Fibroblast of peridontal ligament (primary cell): Measurements from ENCODE around the gene PRH2.
A peak's percentile ranks its signal among the peaks of the same experiment; 100 is the strongest.

Experiments used
- DNase-seq: peaks from one replicate; pipeline ENCODE4 v3.0.0-alpha.2; 2010; ENCODE audit errors: extremely low read depth

PRH2 gene

DNA sequence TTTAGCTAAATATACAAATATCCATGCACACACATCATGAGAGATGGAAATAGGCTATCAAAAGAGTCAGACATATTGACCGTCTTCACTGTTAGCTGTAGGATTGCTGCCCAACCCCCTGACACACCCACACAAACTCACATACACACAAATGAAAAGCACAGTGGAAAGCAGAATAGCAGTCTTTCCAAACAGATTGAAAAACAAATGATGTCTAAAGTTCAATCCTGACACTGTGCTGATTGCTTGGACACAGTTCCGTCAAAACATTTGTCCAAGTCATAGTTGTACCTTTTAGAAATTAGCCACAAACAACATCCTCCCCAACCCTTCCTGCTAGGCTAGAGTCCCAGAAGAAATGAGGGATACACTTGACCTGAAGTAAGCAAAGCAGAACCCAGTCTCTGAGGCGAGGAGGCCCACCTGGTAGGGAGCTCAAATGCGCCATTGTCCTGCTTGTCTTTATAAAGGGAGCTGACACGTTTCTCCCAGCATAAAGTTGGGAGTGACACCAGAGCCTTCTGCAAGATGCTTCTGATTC, at the start of gene PRH2:
Gene PRH2 (plus strand): TSS at position 491 of the 541 bp plus-strand sequence. CDS start 38 bp downstream, at position 529.
- no peak for DNase-seq

GRCh38 chr12:10884086-10884725, 44.8 kb upstream of the PRH2 start, which contains the start of gene PRH1:
Gene PRH1 (minus strand): TSS chr12:10884255. CDS start chr12:10884217, 38 bp downstream.
- DNase-seq, result no peak

DNA sequence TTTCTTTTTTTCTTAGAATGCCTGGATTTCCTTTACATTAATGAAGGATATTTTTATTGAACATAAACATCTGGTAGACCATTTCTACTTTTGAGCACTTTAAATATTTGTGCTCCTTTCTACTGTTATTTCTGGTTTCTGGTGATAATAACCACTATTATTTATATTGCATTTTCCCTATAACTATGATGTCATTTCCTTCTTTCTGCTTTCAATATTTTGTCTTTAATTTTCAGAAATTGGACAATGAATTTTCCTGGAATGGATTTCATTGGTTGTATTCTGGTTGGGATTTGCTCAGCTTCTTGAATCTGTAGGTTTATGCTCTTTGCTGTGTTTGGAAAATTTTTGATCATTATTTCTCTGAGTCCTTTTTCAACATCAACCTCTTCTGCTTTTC, 39.8 kb upstream of the PRH2 start:
- no peak for DNase-seq

DNA sequence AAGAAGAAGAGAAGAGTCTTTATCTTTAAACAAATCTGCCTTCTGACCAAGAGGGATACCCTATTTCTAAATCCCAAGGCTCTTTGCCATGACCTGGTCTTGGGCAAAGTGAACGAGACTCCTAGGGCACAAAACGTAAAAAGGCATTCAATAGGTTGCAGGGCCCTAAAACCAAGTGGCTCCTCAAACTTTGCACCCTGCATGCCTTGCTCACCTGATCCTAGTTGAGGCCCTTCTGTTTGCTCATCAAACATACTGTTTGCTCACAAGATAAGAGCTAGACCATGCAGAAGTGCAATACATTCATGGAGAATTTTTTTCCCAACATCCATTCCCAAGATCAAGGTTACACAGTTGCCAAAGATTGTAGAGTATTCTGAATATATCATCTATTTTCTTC, 37.1 kb upstream of the PRH2 start:
- no peak for DNase-seq

GRCh38 chr12:10896854-10897253, 32.2 kb upstream of the PRH2 start:
- no peak for DNase-seq

DNA sequence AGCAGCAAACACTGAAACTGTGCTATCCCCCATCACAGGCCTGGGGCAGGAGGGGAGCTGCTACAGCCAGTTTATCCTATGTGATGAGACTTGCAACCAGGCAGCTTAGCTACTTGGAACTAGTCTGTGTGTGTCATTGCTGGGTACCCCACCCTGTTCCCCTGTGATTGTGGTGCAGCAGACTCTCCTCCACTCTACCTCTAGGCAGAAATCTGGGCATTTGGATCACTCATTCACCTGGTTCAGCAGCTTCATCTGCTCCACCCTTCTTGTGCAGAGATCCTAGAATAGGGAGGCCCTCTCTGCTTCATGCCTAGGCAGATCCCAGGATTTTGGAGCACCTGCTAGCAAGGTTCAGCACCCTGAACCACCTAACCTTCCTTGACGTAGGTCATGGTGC, 28.5 kb upstream of the PRH2 start:
- no peak for DNase-seq

- no peak for DNase-seq
Observed at GRCh38 chr12:10900972-10901371, 28.1 kb upstream of the PRH2 start.

GRCh38 chr12:10901427-10901826, 27.6 kb upstream of the PRH2 start:
- no peak for DNase-seq

GRCh38 chr12:10904686-10905085, 24.4 kb upstream of the PRH2 start:
- DNase-seq, result no peak

DNA sequence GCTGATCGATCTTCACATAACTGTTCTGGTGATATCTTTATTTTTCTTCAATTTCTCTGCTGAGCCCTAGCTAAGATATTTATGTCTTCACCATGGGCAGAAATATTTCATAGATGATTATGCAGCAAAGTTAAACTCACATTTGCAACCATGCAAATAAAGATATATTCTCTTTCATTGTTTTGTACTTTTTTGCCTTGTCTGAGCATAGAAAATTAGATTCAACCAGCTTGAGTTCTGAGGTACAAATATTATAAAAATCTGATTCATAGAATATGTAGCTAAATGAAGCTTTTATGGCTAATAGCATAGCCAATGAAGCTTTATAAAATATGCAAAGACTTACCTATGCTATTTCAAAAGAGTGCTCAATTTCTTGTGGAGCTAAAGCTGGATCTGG, 19.6 kb upstream of the PRH2 start, which contains the start of gene TAS2R13:
Gene TAS2R13 (minus strand): TSS at position 101 of the 400 bp plus-strand sequence. CDS start 264 bp downstream, outside the sequence.
- DNase-seq, result no peak

- DNase-seq, result no peak
Observed at GRCh38 chr12:10910380-10910779, 18.7 kb upstream of the PRH2 start.

- DNase-seq, result no peak
Observed at GRCh38 chr12:10919809-10920208, 9.2 kb upstream of the PRH2 start.

DNA sequence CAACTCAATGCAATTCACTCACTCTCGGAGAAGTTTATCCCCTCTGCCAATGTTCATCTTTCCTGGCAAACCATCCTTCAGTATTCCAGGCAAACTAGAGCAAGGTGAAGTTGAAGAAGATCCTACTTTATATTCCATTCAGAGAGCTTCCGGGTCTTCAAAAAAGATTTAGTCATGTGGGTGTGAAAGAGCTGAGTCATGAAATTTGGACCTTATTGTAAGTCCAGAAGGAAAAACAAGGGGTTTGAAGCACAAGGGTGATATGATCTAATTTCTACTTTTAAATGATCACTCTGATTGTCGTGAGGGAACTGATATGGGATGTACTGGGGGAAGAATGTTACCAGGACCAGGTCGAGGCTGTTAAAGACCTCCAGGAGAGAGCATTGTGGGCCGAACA, 2.8 kb upstream of the PRH2 start:
- no peak for DNase-seq

- no peak for DNase-seq
Observed at GRCh38 chr12:10936506-10936905, 7.5 kb downstream of the PRH2 start.

GRCh38 chr12:10939163-10939562, 10.1 kb downstream of the PRH2 start, which contains the start of gene TAS2R14:
Gene TAS2R14 (minus strand): TSS chr12:10939263. CDS start chr12:10939207, 56 bp downstream.
- no peak for DNase-seq

- peak; percentile 27 for DNase-seq
Observed at GRCh38 chr12:10940389-10940788, 11.4 kb downstream of the PRH2 start.

GRCh38 chr12:10941369-10941768, 12.3 kb downstream of the PRH2 start:
- DNase-seq, result no peak

GRCh38 chr12:10941916-10942607, 13.0 kb downstream of the PRH2 start:
- no peak for DNase-seq

DNA sequence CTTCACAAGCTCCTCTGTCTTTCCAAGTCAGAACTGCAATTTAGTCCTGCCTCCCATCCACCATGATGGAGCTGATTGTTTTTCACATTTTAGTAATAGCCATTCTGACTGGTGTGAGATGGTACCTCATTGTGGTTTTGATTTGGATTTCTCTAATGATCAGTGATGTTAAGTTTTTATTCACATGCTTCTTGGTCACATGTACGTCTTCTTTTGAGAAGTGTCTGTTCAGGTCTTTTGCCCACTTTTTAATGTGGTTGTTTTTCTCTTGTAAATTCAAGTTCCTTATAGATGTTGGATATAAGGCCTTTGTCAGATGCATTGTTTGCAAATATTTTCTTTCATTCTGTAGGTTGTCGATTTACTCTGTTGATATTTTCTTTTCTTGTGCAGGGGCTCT, 14.1 kb downstream of the PRH2 start:
- no peak for DNase-seq

GRCh38 chr12:10952645-10953044, 23.6 kb downstream of the PRH2 start:
- no peak for DNase-seq

DNA sequence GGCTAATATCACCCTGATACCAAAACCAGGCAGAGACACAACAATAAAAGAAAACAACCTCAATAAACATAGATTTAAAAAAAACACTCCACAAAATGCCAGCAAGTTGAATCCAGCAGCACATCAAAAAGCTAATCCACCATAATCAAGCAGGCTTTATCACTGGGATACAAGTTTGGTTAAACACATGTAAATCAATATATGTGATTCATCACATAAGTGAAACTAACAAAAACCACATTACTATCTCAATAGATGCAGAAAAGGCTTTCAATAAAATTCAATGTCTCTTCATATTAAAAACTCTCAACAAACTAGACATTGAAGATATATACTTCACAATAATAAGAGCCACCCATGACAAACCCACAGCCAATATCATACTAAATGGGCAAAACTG, 27.0 kb downstream of the PRH2 start:
- DNase-seq, result no peak

GRCh38 chr12:10957741-10958140, 28.7 kb downstream of the PRH2 start:
- no peak for DNase-seq

DNA sequence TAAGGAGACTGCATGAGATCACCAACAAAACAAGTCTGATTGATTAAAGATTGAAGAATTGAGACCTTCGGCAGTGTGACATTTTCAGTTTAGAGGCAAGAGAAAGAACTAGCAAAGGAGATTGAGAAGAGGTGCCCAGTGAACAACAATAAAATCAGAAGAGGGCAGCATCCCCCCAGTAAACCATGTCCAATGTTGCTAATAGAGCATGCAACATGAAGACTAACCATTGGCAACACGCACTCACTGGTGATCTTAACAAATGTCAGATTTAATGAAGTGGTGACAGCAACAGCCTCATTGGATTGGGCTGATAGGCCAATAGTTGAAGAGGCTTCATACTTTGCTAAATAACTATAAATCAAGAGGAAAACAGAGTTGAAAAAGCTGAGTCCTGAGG, 30.8 kb downstream of the PRH2 start:
- no peak for DNase-seq
